GOT3 (cell line): ENCODE data around the gene COX11.

ENCODE experiments used
- DNase-seq: peaks from one replicate; lab custom pipeline; 2025; ENCODE audit warnings: mixed read lengths; lab: John Stamatoyannopoulos, UW

The COX11 gene

DNA sequence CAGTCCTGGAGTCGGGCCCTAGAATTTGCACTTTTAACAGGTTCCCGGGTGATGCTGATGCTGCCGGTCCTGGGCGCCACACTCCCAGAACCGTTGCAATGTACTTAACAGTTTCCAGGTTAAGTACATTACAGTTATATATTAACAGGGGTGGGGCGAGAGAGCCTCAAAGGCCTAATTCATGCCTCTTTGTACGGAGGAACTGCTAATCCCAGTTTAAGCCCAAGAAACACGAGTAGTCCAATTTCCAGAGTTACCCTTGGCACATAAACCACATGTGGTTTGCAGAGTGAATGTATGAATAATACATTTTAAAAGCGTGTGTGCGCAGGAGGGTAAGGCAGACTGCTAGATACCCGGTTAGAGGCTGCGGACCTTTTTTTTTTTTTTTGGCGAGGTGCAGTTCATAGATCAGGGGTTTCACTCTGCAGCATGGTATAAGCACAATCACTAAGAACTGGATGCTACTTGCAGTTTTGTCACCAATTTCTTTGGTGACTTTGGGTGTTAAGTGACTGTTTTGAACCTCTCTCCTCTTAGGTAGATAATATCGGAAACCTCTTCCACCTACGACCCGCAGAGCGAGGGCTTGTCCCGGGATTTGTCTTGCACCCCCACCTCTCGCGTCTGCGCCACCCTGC lies 713 bp downstream of the COX11 start:
- no peak for DNase-seq

GRCh38 chr17:54956791-54957190 lies 11.7 kb downstream of the COX11 start:
- no peak for DNase-seq

DNA sequence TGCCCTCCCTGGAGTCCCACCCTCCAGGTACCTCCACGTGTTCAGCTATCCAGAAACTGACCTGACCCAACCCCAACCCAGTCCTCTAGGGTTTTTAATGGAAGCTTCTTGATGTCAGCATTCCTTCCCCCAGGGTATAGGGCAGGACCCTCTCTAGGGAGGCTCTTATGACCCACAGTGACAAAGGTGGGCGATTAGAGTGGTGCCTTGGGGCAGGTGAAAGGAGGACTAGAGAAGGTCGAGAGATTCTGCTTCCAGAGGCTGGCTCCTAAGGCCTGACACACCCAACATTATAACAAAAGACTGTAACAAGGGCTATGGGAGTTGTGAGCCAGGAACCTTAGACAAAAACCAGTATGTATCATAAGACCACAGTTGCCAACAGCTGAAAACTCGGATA lies 17.2 kb downstream of the COX11 start:
- DNase-seq: no peak

GRCh38 chr17:54950116-54950515 lies 18.3 kb downstream of the COX11 start:
- DNase-seq: no peak

GRCh38 chr17:54948380-54948779 lies 20.1 kb downstream of the COX11 start:
- DNase-seq: no peak

DNA sequence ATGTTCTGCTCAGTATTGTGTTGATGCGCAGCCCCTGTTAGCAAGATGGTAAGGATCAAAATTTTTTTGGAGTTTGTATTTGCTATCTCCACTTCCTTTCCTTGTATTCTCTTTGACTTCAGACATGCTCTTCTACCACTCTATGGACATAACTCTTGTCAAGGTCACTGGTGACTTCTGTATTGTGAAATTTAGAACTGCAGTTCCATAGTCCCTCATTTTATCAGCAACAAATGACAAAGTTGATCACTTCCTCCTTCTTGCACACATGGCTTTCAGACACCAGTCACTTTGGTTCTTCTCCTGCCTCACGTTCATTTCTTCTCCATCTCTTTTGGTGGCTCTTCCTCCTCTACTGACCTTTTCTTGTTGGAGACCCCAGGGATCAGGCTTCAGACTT lies 21.1 kb downstream of the COX11 start:
- no peak for DNase-seq

DNA sequence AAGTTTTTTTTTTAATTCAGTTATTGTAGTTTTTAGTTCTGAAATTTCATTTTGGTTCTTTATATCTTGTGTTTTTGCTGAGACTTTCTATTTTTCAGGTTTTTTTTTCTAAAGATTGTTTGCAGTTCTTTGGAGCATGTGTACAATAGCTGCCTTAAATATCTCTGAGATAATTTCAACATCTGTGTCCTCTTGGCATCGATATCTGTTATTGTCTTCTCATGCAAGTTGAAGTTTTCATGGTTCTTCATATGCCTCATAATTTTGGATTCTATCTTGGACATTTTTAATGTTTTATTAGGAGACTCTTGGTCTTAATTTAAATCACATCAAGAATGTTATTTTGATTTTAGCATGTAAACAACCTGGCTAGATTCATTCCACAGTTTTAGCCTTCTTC lies 22.8 kb downstream of the COX11 start:
- no peak for DNase-seq

DNA sequence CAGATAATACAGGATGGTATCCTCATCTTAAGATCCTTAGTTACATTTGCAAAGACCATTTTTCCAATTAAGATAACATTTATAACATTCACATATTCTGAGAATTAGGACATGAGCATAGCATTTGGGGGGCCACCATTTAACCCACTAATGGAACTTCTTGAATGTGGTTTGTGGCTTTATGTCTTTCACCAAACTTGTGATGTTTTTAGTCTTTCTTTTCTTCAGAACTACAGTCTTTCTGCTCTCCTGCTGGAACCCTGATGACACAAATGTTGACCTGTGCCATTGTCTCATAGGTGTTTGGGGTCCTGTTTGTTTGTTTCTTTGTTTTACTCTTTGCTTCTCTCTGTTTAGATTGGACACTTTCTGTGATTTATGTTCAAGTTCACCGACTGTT lies 23.2 kb downstream of the COX11 start:
- no peak for DNase-seq

DNA sequence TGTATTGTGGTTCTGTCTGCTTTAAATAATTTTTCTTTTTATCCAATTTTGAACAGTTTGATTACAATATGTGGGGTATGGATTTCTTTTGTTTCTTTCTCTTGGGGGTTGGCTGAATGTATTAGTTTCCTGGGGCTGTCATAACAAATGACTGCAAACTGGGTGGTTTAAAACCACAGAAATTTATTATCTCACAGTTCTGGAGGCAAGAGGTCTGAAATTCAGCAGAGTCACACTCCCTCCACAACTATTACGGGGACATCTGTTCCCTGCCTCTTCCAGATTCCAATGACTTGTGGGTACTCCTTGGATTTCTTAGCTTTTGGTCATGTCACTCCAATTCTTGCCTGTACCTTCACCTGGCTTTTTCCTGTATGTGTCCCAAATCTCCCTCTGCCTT lies 23.7 kb downstream of the COX11 start:
- no peak for DNase-seq

GRCh38 chr17:54941285-54941684 lies 27.2 kb downstream of the COX11 start:
- no peak for DNase-seq

GRCh38 chr17:54937426-54937825 lies 31.0 kb downstream of the COX11 start:
- no peak for DNase-seq

GRCh38 chr17:54937018-54937417 lies 31.4 kb downstream of the COX11 start:
- DNase-seq: no peak

GRCh38 chr17:54935471-54935870 lies 33.0 kb downstream of the COX11 start:
- no peak for DNase-seq

DNA sequence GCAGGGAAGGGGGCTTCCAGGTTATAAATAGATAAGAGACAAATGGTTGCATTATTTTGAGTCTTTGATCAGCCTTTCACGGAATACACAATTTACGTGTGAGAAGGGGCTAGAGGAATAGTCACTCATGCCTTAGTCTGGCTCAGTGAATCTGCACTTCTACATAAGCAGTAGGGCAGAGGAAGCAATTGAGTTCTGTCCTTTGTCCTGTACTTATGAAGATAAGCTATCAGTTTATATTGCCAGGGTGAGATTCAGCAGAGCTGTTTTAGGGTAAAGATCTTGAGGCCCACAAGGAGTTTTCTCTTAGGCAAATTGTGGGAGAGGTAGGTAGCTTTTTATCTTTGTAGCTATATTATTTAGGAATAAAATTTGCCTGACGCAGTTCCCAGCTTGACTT lies 34.5 kb downstream of the COX11 start:
- no peak for DNase-seq

- no peak for DNase-seq
Measured at GRCh38 chr17:54932711-54933110, 35.7 kb downstream of the COX11 start.

DNA sequence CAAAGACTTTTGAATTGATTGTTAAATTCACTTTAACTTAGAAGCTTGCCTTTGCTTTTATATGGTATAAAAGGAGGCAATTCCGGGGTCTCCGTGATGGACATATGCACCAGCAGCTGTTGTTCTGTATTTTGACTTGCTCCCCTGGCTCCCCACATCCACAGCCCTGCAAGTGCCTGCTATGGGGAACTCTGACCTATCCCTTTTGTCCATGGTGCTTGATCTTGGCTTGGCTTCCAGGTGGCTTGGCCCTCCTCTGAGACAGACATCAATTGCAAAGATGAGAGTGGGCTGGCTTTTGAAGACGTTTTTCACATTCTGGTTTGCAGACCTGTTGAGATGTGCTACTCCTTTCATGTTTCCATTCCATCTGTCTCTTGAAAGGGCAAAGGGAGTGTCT lies 40.9 kb downstream of the COX11 start:
- DNase-seq: no peak

GRCh38 chr17:54924405-54924804 lies 44.0 kb downstream of the COX11 start:
- no peak for DNase-seq

DNA sequence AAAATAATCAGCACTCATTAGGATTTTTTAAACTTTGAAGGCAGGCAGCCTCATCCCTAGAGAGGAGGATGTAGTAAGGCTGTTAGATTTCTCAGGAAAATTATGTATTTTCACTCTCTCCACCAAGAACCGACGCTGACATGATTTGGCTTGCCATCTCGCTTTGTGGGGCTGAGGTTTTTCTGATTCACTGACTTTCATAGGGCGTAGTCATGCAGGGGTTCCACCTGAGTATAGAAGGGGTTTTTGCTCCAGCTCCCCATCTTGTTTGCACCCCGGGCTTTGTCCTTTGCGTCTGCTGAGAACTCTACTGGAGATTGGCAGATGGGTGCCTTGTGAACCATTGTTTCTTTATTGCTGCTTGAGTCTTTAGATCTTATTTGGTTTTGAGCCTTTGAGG lies 47.6 kb downstream of the COX11 start:
- no peak for DNase-seq

GRCh38 chr17:54919425-54919824 lies 49.0 kb downstream of the COX11 start:
- DNase-seq: no peak

DNA sequence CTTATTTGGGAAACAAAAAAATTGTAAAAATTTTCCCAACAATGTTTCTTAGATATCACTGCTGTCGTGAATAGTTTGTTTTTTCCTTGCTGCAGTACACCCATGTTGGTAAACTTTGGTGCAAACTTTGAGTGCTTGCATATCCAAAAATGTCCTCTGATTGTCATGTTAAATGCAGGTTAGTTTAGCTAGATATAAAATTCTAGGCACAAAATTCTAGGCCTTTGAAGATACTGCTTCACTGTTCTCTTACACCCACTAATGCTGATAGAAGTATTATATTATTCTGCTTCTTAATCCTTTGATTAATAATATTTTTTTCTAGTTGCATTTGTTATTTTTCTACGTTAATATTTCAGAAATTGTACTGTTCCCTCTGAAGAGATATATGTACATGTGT lies 51.7 kb downstream of the COX11 start:
- DNase-seq: no peak
